Activated naive CD4-positive, alpha-beta T cell (primary cell): ENCODE measurements around the gene CEP290.
"Not testable (repeated sequence)": the region's sequence is repeated elsewhere in the genome, so short reads cannot be mapped to it uniquely, and the experiment has no call there.

ENCODE experiments used
- DNase-seq, 4 experiments: peaks; one replicate each; lab custom pipeline; 2025; lab: John Stamatoyannopoulos, UW

CEP290 gene

DNA sequence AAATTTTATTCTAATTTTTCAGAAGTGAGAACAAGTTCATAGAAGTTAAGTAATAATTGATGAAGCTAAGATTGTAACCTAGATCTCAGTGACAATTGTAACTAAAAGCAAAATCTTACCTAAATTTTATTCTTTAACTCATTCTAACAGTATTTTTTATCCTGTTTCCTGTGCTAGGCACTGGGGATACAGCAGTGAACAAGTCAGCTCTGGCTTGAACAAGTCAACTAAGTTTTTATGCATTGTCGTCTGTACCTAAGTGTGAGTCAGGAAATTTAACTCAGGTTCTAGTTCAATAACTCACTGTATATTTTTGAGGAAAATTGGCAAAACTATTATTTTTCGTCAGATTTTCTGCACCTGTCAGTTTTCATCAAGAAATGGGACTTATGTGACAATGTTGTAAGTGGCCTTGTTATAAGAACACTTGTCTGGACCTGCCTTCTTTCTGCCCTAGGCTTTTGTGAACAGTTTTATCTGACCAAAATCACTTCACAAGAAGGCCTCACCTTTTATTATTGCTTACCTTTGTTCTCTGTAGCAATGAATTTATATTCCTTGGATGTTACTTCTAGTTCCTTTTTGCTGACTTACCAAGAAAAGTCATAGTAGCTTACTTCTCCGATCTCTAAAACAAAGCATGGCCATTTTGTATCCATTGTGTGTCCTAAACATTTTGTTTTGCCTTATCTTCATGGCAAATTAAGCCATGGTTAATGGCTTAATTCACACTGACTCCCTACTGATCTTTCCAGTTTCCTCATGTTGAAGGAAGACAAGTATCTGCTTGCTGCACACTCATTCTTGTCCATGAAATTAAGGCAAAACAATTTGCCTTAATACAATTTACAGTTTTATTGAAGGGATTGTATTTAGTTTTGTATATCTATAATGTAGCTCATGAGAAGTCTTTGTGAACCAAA, 2.9 kb upstream of the CEP290 start:
- DNase-seq = no peak

DNA sequence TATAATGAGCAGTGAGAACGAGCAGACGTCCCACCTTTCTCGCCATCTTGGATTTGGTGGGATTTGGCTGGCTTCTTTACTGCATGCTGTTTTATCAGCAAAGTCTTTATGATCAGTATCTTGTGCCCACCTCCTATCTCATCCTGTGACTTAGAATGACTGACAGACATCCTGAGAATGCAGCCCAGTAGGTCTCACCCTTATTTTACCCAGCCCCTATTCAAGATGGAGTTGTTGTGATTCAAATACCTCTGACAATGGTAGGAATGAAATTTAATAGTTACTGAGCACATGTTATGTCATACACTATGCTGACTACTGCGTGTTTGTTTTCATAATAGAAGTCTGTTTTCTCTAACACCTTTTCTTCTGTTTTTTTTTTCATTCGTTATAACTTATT, 2.1 kb upstream of the CEP290 start:
- DNase-seq = no peak

DNA sequence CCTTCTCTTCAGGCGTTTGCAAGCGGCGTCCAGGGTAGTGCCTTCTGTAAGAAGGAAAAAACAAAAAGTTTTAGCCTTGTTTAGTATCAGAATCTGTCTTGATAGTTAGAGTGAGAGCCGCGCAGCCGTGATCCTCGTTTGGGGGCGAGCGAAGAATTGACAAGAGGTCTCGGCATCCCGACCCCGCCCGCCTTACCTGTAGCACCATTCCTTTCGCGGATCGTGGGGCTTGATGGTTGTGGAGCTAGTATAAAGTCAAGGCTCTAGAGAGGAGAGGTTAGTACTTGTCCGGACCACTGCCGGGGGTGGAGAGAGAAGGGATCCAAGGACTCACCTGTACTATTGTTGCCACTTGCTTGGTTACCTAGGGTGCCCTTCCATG, 713 bp upstream of the CEP290 start:
- peak in 1 of 4 experiments; percentile 10 for DNase-seq

DNA sequence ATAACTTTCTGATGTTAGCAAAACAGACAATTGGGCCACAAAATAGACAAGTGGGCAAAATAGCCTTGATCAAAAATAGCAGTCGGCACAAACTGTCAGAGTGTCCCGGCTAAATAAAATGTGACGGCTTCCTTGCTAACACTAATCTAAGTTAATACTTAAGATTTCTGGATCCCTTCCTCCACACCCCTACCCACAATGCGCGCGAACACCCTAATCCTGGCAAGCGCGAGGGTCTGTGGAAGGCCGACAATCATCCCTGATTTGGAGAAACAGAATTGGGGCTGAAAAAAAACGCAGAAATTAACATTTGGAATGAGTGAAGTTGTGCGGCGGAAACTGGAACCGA, 489 bp downstream of the CEP290 start:
- no peak for DNase-seq

DNA sequence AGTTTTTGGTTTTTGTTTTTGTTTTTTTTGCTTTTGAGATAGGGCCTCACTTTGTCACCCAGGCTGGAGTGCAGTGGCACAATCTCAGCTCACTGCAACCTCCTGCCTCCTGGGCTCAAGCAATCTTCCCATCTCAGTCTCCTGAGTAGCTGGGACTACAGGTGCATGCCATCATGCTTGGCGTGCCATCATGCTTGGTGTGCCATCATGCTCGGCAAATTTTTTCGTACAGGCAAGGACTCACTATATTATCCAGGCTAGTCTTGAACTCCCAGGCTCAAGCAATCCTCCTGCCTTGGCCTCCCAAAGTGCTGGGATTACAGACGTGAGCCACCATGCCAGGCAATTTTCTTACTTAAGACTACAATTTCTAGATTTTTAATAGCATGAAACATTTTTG, 2.2 kb downstream of the CEP290 start:
- not testable (repeated sequence) for DNase-seq

DNA sequence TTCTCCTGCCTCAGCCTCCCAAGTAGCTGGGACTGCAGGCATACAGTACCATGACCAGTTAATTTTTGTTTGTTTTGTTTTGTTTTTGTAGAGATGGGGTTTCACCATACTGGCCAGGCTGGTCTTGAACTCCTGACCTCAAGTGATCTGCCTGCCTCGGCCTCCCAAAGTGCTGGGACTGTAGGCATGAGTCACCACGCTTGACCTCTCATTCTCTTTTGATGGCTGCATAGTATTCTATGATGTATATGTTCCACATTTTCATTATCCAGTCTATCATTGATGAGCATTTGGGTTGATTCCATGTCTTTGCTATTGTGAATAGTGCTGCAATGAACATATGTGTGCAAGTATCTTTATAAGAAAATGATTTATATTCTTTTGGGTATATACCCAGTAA, 8.7 kb downstream of the CEP290 start:
- DNase-seq = not testable (repeated sequence)

DNA sequence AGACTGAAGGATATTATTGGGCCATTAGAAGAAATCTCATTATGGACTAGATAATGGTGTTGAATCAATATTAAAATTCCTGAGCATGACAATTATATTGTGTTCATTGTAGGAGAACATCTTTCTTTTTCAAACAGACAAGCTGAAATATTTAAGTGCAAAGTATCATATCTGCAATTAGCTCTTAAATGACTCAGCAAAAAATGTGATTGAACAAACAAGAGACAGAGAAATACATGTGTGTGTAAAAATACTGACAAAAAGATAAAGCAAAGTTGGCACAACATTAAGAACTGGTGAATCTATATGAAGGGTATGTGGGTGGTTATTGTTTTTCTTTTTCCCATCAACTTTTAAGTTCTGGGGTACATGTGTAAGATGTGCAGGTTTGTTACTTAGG, 9.5 kb downstream of the CEP290 start:
- DNase-seq = no peak

DNA sequence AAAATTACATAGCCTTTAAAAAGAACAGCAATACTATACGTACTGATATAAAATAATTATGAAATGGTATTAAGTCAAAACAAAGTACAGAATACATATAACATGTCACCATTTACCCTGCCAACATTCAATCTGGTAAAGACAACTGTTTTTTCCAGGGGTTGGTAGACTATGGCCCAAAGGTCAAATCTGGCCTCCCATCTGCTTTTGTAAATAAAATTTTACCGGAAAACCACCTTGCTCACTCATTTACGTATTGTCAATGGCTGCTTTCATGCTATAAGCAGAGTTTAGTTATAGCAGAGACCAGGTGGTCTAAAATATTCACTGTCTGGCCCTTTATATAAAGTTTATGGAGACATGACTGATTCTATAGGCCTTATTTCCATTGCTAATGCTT, 14.0 kb downstream of the CEP290 start:
- no peak for DNase-seq

DNA sequence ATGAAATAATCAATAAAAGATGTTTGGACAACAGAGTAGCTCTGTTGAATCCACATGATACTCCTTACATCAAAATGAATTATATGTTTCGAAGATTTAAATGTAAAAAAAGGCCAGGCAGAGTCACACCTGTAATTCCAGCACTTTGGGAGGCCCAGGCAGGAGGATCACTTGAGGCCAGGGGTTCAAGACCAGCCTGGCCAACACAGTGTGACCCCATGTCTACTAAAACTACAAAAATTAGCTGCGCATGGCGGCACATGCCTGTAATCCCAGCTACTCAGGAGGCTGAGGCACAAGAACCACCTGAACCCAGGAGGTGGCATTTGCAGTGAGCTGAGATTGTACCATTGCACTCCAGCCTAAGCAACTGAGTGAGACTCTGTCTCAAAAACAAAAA, 14.8 kb downstream of the CEP290 start:
- DNase-seq = no peak

DNA sequence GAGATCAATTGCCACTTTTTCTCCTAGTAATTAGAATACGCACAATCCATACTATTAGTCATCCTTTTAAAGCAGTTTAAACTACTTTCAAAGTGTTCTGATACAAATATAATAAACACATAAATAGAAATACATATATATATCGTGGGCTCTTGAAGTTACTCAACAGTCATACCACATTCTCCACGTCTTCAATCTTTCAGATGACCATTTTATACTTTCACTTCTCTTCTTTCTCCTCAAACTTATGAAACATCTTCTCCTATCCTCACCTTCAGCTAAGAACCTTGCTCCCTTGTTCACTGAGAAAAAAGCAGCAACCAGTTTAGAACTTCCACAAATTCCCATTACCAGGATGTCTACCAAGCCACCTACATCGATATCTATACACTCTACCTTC, 19.2 kb downstream of the CEP290 start:
- DNase-seq = no peak

DNA sequence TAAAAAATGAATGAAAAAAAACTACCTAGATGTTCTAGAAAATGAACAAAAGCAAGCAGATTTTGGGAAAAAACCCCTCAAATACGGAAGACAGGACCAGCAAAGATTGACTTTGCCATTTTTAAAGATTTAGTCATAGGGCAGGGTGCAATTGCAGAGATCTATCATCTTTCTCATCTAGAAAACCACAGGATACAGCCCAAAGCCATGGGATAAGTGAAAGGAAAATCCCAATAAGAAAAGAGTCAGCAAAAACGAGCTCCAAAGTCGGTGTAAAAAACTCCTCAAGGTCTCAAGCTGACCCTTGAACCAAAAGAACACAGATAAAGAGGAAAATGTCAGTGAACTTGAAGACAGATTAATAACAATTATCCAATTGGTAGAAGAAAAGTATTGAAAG, 28.0 kb downstream of the CEP290 start:
- DNase-seq = no peak

DNA sequence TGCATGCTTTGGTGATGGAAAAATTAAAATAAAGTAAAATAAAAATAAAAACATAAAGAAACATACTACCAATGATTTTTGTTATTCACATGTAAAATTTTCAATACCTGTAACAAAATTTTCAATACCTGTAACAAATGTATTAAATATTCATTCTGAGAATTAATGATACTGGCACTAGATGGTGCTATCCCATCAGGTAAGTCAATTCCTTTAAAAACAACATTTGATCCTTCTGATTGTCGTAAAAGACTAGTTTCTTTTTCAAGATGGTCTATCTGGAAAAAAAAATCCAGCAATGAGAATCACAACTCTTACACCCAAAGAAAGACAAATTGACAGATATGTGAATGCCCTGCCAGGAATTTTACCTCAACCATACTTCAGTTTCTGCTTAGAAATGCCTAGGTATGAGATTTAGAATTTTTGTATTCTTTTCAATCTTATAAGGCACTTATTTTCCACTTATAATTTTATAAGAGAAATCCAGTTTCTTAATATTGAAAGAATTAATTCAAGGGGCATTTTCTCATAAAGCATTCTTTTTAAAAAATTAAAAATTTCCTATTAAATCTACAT, 30.7 kb downstream of the CEP290 start:
- DNase-seq = no peak

DNA sequence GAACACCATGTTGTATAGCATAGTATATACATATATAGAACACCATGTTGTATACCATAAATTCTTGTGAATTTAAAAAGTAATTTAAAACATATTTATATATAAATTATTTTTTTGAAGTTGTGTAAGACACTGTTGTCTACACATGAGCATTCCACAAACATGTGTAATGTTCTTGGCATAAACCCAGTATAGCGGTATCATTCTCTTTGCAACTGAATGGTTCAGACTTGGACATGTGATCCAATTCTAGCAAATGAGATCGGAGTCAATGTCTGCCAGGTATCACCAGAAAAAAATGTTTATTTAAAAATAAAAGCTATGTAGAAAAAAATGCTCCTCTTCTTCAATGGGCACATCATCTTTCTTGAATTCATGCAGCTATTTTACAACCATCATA, 33.9 kb downstream of the CEP290 start:
- DNase-seq = no peak

DNA sequence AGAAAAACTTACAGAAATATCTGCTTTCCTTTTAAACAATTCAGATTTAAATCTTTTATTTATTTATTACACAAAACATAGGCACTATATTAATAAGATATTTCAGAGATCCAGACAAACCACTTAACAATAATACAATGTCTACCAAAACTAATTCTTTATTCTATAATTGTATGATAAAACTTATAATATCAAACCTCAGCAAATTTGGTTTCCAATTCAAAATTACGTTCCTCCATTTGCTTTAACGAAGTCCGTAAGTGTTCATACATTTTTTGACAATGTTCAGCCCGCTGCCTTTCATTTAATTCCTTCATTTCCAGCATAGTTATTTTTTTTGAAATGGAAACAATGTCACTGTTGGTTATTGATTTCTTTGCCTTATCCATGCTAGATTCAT, 48.3 kb downstream of the CEP290 start:
- no peak for DNase-seq

DNA sequence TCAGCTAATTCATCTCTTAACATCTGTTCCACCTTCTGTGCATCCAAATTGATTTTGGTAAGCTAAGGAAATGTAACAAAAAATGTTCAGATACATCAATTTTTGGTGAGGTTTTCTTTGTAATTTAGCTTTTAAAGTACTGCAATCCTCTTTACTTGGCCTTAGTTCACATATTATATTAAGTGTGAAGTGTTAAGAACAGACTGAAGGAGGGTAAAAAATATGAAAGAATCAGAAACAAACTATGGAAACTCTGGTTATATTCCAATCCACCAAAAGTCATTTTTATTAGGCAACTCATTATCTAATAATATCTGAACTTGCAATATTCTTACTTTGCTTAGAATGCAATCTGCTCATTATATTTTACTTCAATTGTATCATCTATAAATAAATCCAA, 49.1 kb downstream of the CEP290 start:
- DNase-seq = no peak

DNA sequence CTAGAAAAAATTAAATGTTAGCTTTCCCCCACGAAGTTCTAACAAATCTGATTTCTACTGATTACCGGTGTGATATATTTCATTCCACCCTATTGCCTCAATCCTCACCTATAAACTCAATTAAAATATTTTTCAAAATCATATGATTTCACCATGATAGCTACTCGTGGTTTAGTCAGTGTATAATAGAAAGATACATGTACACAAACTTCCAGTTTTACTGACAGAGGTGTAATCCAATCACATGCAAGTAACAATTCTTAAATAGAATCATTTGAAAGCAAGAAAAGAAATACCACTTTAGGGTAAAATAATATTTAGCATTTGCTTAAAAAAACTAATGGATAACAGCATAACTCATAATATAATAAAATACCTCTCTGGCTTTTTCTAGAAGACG, 57.7 kb downstream of the CEP290 start:
- no peak for DNase-seq

DNA sequence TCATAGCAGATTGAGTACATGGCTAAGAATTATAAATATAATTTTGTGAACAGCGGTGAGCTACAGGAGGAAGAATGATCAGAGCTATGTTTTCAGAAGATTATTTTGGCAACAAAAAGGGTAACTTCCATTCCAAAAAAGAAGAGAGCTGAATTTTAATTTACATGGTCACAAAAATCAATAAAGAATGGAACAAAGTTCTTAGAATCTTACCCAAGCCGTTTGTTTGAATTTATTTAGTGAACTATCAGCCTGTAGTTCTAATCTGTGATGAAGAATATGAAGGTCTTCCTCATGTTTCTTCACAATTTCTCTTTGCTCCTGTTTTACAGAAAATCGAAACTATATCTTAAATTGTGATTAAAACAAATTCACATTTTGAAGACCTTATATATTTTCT, 58.3 kb downstream of the CEP290 start:
- DNase-seq = no peak

DNA sequence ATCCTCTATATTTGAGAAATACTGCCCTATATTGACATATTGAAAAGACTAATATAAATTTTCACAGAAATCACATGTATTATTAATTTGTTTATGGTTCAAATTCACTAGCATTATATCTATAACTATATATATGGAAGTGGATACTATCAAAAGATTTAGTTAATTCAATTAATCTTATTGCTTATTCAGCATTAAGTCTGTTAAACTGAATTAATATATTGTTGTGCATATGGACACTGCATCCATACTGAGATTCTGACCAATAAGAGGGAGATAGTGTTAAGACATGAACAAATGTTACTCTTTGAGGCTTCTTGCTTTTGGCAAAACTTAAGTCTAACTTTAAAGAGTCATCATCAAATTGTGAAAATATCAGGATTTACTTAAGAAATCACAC, 60.6 kb downstream of the CEP290 start:
- DNase-seq = no peak

DNA sequence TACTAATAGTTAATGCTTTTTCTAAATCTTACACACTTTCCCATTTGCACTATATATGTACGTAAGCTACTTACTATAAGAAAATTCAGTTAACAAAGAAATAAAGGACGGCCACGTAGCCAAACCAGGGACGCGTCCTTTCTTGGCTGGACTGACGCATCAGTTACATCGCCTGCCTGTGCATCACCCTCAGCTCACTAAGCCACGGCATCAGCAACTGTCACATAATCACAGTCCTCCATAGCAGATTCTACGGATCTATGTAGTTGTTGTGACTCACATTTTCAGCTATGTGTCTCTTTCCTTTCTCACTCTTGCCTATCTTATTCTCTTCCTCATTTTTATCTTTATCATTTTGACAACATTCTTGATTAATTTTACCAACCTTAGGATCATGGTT, 74.6 kb downstream of the CEP290 start:
- no peak for DNase-seq

DNA sequence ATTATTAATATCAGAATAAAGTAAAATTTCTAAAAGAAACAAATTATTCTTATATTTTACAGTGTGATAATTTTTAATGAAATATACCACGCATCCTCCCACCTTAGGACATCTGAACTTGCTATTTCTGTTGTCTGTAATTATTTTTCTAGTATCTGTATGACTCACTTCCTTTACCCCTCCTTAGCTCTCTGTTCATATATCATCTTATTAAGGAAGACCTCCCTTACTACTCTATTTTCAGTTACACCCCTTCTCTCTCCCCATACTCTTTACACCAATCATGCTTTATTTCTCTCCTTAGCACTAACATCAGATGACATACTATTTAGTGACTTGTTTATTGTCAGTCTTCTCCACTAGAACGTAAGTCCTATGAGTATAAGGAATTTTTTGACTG, 78.5 kb downstream of the CEP290 start:
- DNase-seq = no peak

DNA sequence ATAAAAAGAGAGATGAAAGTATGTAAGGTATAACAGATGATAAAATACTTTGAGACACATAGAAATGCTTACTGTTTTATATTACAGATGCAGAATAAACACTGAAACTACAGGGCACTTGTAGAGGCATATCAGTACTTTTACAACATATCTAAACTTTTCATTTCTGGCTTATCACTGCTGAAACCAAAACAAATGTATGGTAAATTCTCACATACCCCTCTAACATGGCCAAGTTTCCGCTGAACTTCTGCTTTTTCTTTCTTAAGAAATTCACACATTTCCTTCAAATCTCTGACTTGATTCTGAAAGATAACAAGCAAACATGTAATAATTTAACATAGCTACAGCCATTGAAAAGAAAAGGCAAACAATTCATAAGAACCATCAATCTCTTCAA, 79.4 kb downstream of the CEP290 start:
- no peak for DNase-seq

DNA sequence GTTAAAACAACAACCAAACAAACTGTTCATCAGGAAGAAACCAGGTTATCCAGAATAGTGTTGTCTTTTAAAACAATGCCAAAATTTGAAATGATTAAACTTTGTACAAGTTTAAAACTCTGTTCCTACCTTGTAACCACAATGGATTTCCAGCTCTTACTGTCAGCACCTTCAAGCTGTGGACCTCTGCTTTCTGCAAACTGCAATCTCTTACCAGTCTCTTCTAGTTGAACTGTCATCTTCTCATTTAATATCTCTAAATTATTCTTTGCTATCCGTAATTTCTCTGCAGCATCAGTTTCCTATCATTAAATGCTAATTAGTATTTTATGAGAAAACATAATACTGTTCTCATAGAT, 83.2 kb downstream of the CEP290 start:
- DNase-seq = no peak

DNA sequence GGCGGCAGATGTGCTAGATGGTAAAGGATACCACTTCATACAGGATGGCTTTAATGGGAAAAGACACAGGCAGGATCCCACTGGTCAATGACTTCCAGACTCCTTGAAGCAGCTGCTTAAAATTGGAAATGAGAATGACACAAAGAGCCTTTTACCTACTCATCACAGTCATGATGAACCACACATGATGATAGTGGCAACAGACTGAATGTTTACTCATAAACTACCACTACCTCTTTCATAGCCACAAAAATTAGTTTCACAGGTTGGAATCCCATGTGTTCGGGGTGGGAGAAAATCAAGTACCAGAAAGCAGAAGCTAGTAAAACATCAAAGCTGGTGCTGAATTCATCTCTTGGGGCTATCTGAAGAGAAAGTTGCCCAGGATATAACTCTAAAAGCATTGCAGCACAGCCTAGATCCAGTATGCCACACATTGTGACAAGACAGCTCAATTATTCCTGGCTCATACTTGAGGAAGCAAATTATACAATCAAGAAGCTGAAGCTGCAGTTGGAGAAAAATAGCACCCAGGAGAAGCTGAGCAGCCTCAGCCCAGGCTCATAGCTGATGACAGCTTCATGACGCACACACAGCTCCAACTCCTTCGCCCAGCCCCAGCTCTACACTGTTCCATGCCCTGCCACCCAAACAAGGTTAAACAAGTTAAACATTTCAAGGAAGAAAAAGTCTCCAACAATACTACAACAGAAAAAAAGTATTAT, 83.7 kb downstream of the CEP290 start:
- DNase-seq = no peak
